Immature natural killer cell (primary cell): ENCODE results near the gene KRTCAP2. TPM values are rescaled to one million over a fixed set of nuclear protein-coding genes. Genes with fewer than 3 reads are reported as not detected.
"Not testable (repeated sequence)": the region's sequence is repeated elsewhere in the genome, so short reads cannot be mapped to it uniquely, and the experiment has no call there.

ENCODE experiments used
- DNase-seq, 3 donors: peaks; one replicate each; pipeline ENCODE4 v3.0.0; 2022; ENCODE audit warnings: mixed read lengths in 1 of 3
- H3K27ac Mint-ChIP-seq, 6 donors: one replicate each; pipeline ENCODE4 v1.8.0; 2020; ENCODE audit warnings: mixed read lengths in 6 of 6, mild to moderate bottlenecking in 5 of 6, inconsistent platforms in 4 of 6, moderate library complexity in 3 of 6
- H3K27me3 Mint-ChIP-seq, 3 donors: one replicate each; pipeline ENCODE4 v1.8.0; 2020 to 2021; ENCODE audit warnings: low read depth in 3 of 3, mild to moderate bottlenecking in 3 of 3, mixed read lengths in 3 of 3, moderate library complexity in 3 of 3, inconsistent platforms in 1 of 3
- H3K36me3 Mint-ChIP-seq, 3 donors: one replicate each; pipeline ENCODE4 v1.8.0; 2020; ENCODE audit warnings: mixed read lengths in 3 of 3, inconsistent platforms in 2 of 3, mild to moderate bottlenecking in 2 of 3
- H3K4me1 Mint-ChIP-seq, 2 donors: one replicate each; pipeline ENCODE4 v1.8.0; 2020; ENCODE audit warnings: inconsistent platforms in 2 of 2, mild to moderate bottlenecking in 2 of 2, mixed read lengths in 2 of 2, moderate library complexity in 1 of 2
- H3K4me3 Mint-ChIP-seq, 5 donors: one replicate each; pipeline ENCODE4 v1.8.0; 2020; ENCODE audit warnings: mild to moderate bottlenecking in 5 of 5, mixed read lengths in 5 of 5, inconsistent platforms in 3 of 5, moderate library complexity in 3 of 5
- H3K9me3 Mint-ChIP-seq, 6 donors: one replicate each; pipeline ENCODE4 v1.8.0; 2020; ENCODE audit warnings: mild to moderate bottlenecking in 6 of 6, mixed read lengths in 6 of 6, inconsistent platforms in 4 of 6, moderate library complexity in 3 of 6
- polyA plus RNA-seq, 3 donors: library from polyadenylated mRNA; unstranded; fragments of 300-500 nt; fragmentation: Illumina TruSeq; gene quantifications; one replicate each; pipeline ENCODE4 v1.2.3, GENCODE V29; 2021

KRTCAP2 gene
- polyA plus RNA-seq, 3 donors from 2014 or later = 396 to 465 (median 435) TPM

- Mint-ChIP-seq H3K27me3 (peaks cover 5 to 17% (median 16%) of the 10 kb centered on the region in 3 donors), H3K36me3 (no peaks in the 10 kb centered on the region), H3K4me1 (peaks cover 41 to 45% of the 10 kb centered on the region in 2 donors), H3K27ac (peak overlapping the region in 1 of 6 donors; percentile 5), H3K9me3 (no peaks in the 10 kb centered on the region), H3K4me3 (peak overlapping the region in 3 of 5 donors; percentile 46 to 65 (median 55))
- DNase-seq = no peak
Measured at GRCh38 chr1:155175281-155175926, 2.3 kb upstream of the KRTCAP2 start.

GRCh38 chr1:155174324-155175280 lies 1.5 kb upstream of the KRTCAP2 start:
- H3K4me3 Mint-ChIP-seq = peak overlapping the region; percentile 96 to 100 (median 99)
- peak overlapping the region in 5 of 6 donors; percentile 48 to 97 (median 64) for H3K27ac Mint-ChIP-seq
- DNase-seq = peak in 2 of 3 donors; percentile 23 to 29
- peaks cover 43 to 46% of the 10 kb centered on the region in 2 donors for H3K4me1 Mint-ChIP-seq
- H3K27me3 Mint-ChIP-seq = peaks cover 5 to 18% (median 17%) of the 10 kb centered on the region in 3 donors
- peaks cover under 1 to 2% (median under 1%) of the 10 kb centered on the region in 3 donors for H3K36me3 Mint-ChIP-seq
- no peaks in the 10 kb centered on the region for H3K9me3 Mint-ChIP-seq

GRCh38 chr1:155173478-155174323 lies 597 bp upstream of the KRTCAP2 start, which contains the start of gene TRIM46:
Gene TRIM46 (plus strand): TSS chr1:155173849. CDS start chr1:155173967, 118 bp downstream.
- Mint-ChIP-seq H3K27ac (peak within 1 kb of the TSS; percentile 97 to 99 (median 98)), H3K4me3 (peak within 1 kb of the TSS; percentile 96 to 100 (median 99)), H3K9me3 (no peaks in the 10 kb centered on the region), H3K27me3 (peaks cover 5 to 19% (median 17%) of the 10 kb centered on the region in 3 donors), H3K36me3 (peaks cover 8 to 9% (median 9%) of the 10 kb centered on the region in 3 donors), H3K4me1 (peaks cover 43 to 53% of the 10 kb centered on the region in 2 donors)
- peak in 1 of 3 donors; percentile 45 for DNase-seq

GRCh38 chr1:155171836-155172731 lies 1.0 kb downstream of the KRTCAP2 start:
- peaks cover 52 to 62% of the 10 kb centered on the region in 2 donors for H3K4me1 Mint-ChIP-seq
- H3K4me3 Mint-ChIP-seq = peak overlapping the region; percentile 96 to 100 (median 99)
- peak overlapping the region; percentile 97 to 99 (median 98) for H3K27ac Mint-ChIP-seq
- no peak for DNase-seq
- H3K9me3 Mint-ChIP-seq = no peaks in the 10 kb centered on the region
- H3K36me3 Mint-ChIP-seq = peaks cover 8 to 9% (median 9%) of the 10 kb centered on the region in 3 donors
- peaks cover 5 to 24% (median 22%) of the 10 kb centered on the region in 3 donors for H3K27me3 Mint-ChIP-seq

- Mint-ChIP-seq H3K27ac (no peak overlapping the region), H3K4me1 (peaks cover 45 to 56% of the 10 kb centered on the region in 2 donors), H3K4me3 (peak overlapping the region in 2 of 5 donors; percentile 17 to 99), H3K27me3 (peaks cover 8 to 24% (median 22%) of the 10 kb centered on the region in 3 donors), H3K9me3 (no peaks in the 10 kb centered on the region), H3K36me3 (peaks cover 8 to 9% (median 9%) of the 10 kb centered on the region in 3 donors)
- no peak for DNase-seq
Measured at GRCh38 chr1:155170806-155171205, 2.3 kb downstream of the KRTCAP2 start.

GRCh38 chr1:155170101-155170785 lies 2.9 kb downstream of the KRTCAP2 start:
- DNase-seq = no peak
- Mint-ChIP-seq H3K4me3 (peak overlapping the region in 3 of 5 donors; percentile 9 to 33 (median 14)), H3K4me1 (peaks cover 43 to 56% of the 10 kb centered on the region in 2 donors), H3K9me3 (no peaks in the 10 kb centered on the region), H3K27ac (peak overlapping the region in 1 of 6 donors; percentile 69), H3K27me3 (peaks cover 8 to 24% (median 22%) of the 10 kb centered on the region in 3 donors), H3K36me3 (peaks cover 8 to 9% (median 9%) of the 10 kb centered on the region in 3 donors)

GRCh38 chr1:155169541-155169940 lies 3.6 kb downstream of the KRTCAP2 start:
- peak overlapping the region in 1 of 5 donors; percentile 3 for H3K4me3 Mint-ChIP-seq

GRCh38 chr1:155168456-155169210 lies 4.5 kb downstream of the KRTCAP2 start:
- Mint-ChIP-seq H3K9me3 (no peaks in the 10 kb centered on the region), H3K4me1 (peaks cover 33 to 44% of the 10 kb centered on the region in 2 donors), H3K36me3 (peaks cover 8 to 9% (median 9%) of the 10 kb centered on the region in 3 donors), H3K27ac (peak overlapping the region in 1 of 6 donors; percentile 18), H3K4me3 (no peak overlapping the region), H3K27me3 (peaks cover 8 to 20% (median 16%) of the 10 kb centered on the region in 3 donors)
- no peak for DNase-seq

More at GRCh38 chr1:155169541-155169940, 3.6 kb downstream of the KRTCAP2 start:
- H3K27me3 Mint-ChIP-seq = peaks cover 8 to 24% (median 18%) of the 10 kb centered on the region in 3 donors
- H3K27ac Mint-ChIP-seq = peak overlapping the region in 1 of 6 donors; percentile 11
- H3K4me1 Mint-ChIP-seq = peaks cover 39 to 50% of the 10 kb centered on the region in 2 donors
- no peaks in the 10 kb centered on the region for H3K9me3 Mint-ChIP-seq
- peaks cover 8 to 9% (median 9%) of the 10 kb centered on the region in 3 donors for H3K36me3 Mint-ChIP-seq
- no peak for DNase-seq

GRCh38 chr1:155168105-155168445 lies 5.0 kb downstream of the KRTCAP2 start:
- Mint-ChIP-seq H3K4me1 (peaks cover 27 to 39% of the 10 kb centered on the region in 2 donors), H3K27me3 (peaks cover 5 to 16% (median 12%) of the 10 kb centered on the region in 3 donors), H3K4me3 (peak overlapping the region in 1 of 5 donors; percentile 58), H3K27ac (peak overlapping the region in 1 of 6 donors; percentile 14)
- not testable (repeated sequence) for H3K9me3 Mint-ChIP-seq, DNase-seq, H3K36me3 Mint-ChIP-seq

GRCh38 chr1:155167166-155168104 lies 5.7 kb downstream of the KRTCAP2 start:
- Mint-ChIP-seq H3K4me1 (peaks cover 22 to 33% of the 10 kb centered on the region in 2 donors), H3K27me3 (peaks cover 3 to 11% (median 6%) of the 10 kb centered on the region in 3 donors), H3K4me3 (peak overlapping the region; percentile 35 to 72 (median 57)), H3K36me3 (peaks cover 8 to 9% (median 9%) of the 10 kb centered on the region in 3 donors), H3K9me3 (no peaks in the 10 kb centered on the region), H3K27ac (peak overlapping the region in 2 of 6 donors; percentile 14 to 26)
- peak; percentile 74 to 81 (median 78) for DNase-seq
